ENCODE measurements around the gene NFS1.

The NFS1 gene

GRCh38 chr20:35652641-35653429 lies 46.3 kb downstream of the NFS1 start:
- no peak for TF ChIP-seq CTCF (IDR thresholded peaks at IDR 0.05; ENCODE audit: insufficient read depth, low read depth, low read length, missing control alignments)
- no peak for DNase-seq (ENCODE audit: low read depth)

GRCh38 chr20:35651958-35652357 lies 47.2 kb downstream of the NFS1 start:
- no peak for DNase-seq (ENCODE audit: low read depth)
- no peak overlapping the region for H3K4me3 ChIP-seq (ENCODE audit: low read depth, low read length)
- TF ChIP-seq CTCF (IDR thresholded peaks at IDR 0.05; ENCODE audit: insufficient read depth, low read depth, low read length, missing control alignments) = no peak

More at GRCh38 chr20:35652641-35653429, 46.3 kb downstream of the NFS1 start:
- H3K4me3 ChIP-seq (ENCODE audit: low read depth, low read length) = no peak overlapping the region

- no peak for TF ChIP-seq CTCF (IDR thresholded peaks at IDR 0.05; ENCODE audit: insufficient read depth, low read depth, low read length, missing control alignments)
- H3K4me3 ChIP-seq (ENCODE audit: low read depth, low read length) = no peak overlapping the region
- no peak for DNase-seq (ENCODE audit: low read depth)
These were observed 48.5 kb downstream of the NFS1 start for GRCh38 chr20:35650632-35651031.

GRCh38 chr20:35648836-35649235 lies 50.3 kb downstream of the NFS1 start:
- H3K4me3 ChIP-seq (ENCODE audit: low read depth, low read length) = no peak overlapping the region
- no peak for DNase-seq (ENCODE audit: low read depth)
- no peak for TF ChIP-seq CTCF (IDR thresholded peaks at IDR 0.05; ENCODE audit: insufficient read depth, low read depth, low read length, missing control alignments)

- H3K4me3 ChIP-seq (ENCODE audit: low read depth, low read length) = no peak overlapping the region
- DNase-seq (ENCODE audit: low read depth) = no peak
- TF ChIP-seq CTCF (IDR thresholded peaks at IDR 0.05; ENCODE audit: insufficient read depth, low read depth, low read length, missing control alignments) = no peak
These were observed 54.3 kb downstream of the NFS1 start for GRCh38 chr20:35644806-35645205.

- H3K4me3 ChIP-seq (ENCODE audit: low read depth, low read length) = no peak overlapping the region
- TF ChIP-seq CTCF (IDR thresholded peaks at IDR 0.05; ENCODE audit: insufficient read depth, low read depth, low read length, missing control alignments) = no peak
- no peak for DNase-seq (ENCODE audit: low read depth)
These were observed 56.1 kb downstream of the NFS1 start for GRCh38 chr20:35643045-35643444.

GRCh38 chr20:35641743-35642142 lies 57.4 kb downstream of the NFS1 start:
- no peak for DNase-seq (ENCODE audit: low read depth)
- no peak overlapping the region for H3K4me3 ChIP-seq (ENCODE audit: low read depth, low read length)
- no peak for TF ChIP-seq CTCF (IDR thresholded peaks at IDR 0.05; ENCODE audit: insufficient read depth, low read depth, low read length, missing control alignments)
